Duodenal mucosa (tissue), 2 donors: ENCODE results near the gene CPA2.

Experiments used
- H3K27ac ChIP-seq: one replicate; pipeline ENCODE4 v1.7.0; 2013; ENCODE audit warnings: low read depth, low read length
- H3K27me3 ChIP-seq, 2 donors: one replicate each; pipeline ENCODE4 v1.7.0; 2013; ENCODE audit warnings: low read length in 2 of 2, control low read depth in 1 of 2; ENCODE audit not compliant: insufficient read depth in 2 of 2, control insufficient read depth in 1 of 2
- H3K36me3 ChIP-seq, 2 donors: one replicate each; pipeline ENCODE4 v1.7.0; 2013; ENCODE audit warnings: low read length in 2 of 2, control low read depth in 1 of 2; ENCODE audit not compliant: insufficient read depth in 2 of 2, control insufficient read depth in 1 of 2
- H3K4me1 ChIP-seq, 2 donors: one replicate each; pipeline ENCODE4 v1.7.0; 2013; ENCODE audit warnings: low read length in 2 of 2, control low read depth in 1 of 2; ENCODE audit not compliant: insufficient read depth in 2 of 2, control insufficient read depth in 1 of 2
- H3K4me3 ChIP-seq, 2 donors: one replicate each; pipeline ENCODE4 v1.7.0; 2013; ENCODE audit warnings: low read length in 2 of 2, low read depth in 1 of 2
- H3K9ac ChIP-seq, 2 donors: one replicate each; pipeline ENCODE4 v1.7.0; 2013; ENCODE audit warnings: low read length in 2 of 2, low read depth in 1 of 2
- H3K9me3 ChIP-seq, 2 donors: one replicate each; pipeline ENCODE4 v1.7.0; 2013; ENCODE audit warnings: low read length in 2 of 2, control low read depth in 1 of 2; ENCODE audit not compliant: control insufficient read depth in 1 of 2

CPA2 gene

DNA sequence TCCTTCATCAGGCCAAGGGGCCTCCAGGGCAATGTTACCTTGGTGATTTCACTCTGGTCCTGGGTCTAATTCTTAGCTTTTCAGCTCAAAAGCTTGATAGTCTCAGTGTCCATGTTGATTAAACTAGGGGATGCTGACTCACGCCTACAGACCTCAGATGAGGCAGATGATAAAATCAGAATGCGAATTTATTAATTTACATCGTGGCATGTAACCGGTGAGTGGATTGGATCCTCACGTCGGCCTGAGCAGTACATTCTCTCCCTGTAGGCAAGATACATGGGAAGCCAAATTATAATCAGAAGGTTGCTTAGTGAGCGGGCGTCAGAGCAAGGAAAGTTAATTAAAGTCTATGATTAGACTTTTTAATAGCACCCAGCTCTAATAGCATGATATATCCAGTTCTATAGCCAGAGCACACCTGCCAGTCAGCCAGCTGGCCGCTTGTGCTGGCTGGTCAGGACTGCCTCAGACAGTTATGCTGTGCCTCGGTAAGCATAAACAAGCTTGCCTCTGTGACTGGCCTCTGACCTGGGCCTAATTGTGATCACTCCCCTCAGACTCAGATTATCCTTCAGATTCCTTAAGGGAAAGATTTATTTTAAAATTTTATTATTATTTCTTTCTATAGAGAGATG, 57.8 kb downstream of the CPA2 start:
- H3K27ac ChIP-seq, result no peak overlapping the region
- H3K4me3 ChIP-seq, result no peak overlapping the region
- no peaks in the 10 kb centered on the region for H3K36me3 ChIP-seq
- H3K9me3 ChIP-seq, result no peaks in the 10 kb centered on the region
- H3K27me3 ChIP-seq, result no peaks in the 10 kb centered on the region
- no peak overlapping the region for H3K9ac ChIP-seq
- H3K4me1 ChIP-seq, result no peaks in the 10 kb centered on the region

DNA sequence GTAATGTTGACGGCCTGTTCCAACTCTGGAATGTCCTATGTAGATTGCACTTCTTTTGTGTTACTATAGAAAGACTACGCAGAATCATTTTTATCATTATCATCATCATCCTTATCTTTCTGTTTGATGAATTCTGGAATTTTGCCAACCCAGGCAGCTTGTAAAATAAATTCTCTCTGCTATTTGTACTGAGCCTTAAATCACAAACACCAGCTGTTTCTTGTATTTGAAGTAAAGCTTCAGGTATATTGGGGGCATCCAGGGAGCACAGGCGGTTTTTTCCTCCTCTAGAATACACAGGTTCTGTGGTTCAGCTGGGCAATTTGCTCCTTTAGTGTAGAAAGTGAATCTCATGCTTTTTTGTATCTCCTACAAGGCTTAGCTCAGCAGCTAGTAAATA, 63.0 kb downstream of the CPA2 start:
- Histone ChIP-seq H3K4me1 (no peaks in the 10 kb centered on the region), H3K4me3 (no peak overlapping the region), H3K27ac (no peak overlapping the region), H3K27me3 (no peaks in the 10 kb centered on the region), H3K9ac (no peak overlapping the region), H3K9me3 (no peaks in the 10 kb centered on the region), H3K36me3 (no peaks in the 10 kb centered on the region)

GRCh38 chr7:130332259-130333053, 65.8 kb downstream of the CPA2 start:
- H3K27ac ChIP-seq, result no peak overlapping the region
- H3K9me3 ChIP-seq, result no peaks in the 10 kb centered on the region

GRCh38 chr7:130333832-130334231, 67.2 kb downstream of the CPA2 start:
- no peaks in the 10 kb centered on the region for H3K4me1 ChIP-seq
- no peaks in the 10 kb centered on the region for H3K36me3 ChIP-seq
- no peaks in the 10 kb centered on the region for H3K27me3 ChIP-seq
- H3K4me3 ChIP-seq, result no peak overlapping the region
- H3K9me3 ChIP-seq, result no peaks in the 10 kb centered on the region
- no peak overlapping the region for H3K9ac ChIP-seq
- no peak overlapping the region for H3K27ac ChIP-seq

More at GRCh38 chr7:130332259-130333053, 65.8 kb downstream of the CPA2 start:
- no peak overlapping the region for H3K9ac ChIP-seq
- H3K4me3 ChIP-seq, result no peak overlapping the region
- H3K27me3 ChIP-seq, result no peaks in the 10 kb centered on the region
- no peaks in the 10 kb centered on the region for H3K4me1 ChIP-seq
- no peaks in the 10 kb centered on the region for H3K36me3 ChIP-seq

GRCh38 chr7:130334274-130334673, 67.6 kb downstream of the CPA2 start:
- Histone ChIP-seq H3K36me3 (no peaks in the 10 kb centered on the region), H3K27ac (no peak overlapping the region), H3K4me1 (no peaks in the 10 kb centered on the region), H3K9me3 (no peaks in the 10 kb centered on the region), H3K27me3 (no peaks in the 10 kb centered on the region), H3K9ac (no peak overlapping the region), H3K4me3 (no peak overlapping the region)

DNA sequence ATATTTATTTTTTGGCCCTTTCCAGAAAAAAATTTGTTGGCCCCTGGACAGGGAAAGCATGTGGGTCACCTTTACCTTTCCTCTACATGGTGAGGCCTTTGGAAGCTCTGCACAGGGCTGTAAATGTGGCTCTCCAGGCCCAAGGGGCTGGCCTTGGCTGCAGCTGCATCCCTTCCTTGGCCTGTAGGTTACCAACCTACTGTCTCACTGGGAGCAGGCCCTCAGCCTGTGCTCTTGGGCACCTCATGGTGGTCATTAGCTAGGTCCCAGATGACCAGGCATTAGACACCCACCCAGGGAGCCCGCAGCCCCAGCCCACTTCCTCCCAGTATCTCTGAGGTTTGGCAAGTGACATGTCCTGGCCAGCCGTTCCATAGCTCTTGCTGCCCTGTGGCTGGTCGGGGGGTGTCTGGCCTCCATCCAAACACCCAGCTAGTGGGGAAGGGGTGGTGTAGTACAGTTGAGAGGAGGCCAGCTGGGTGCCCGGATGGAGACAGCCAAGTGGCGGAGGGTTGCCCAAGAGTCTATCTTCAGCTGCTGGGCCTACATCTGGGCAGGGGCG, 70.8 kb downstream of the CPA2 start:
- no peak overlapping the region for H3K27ac ChIP-seq
- H3K4me1 ChIP-seq, result no peaks in the 10 kb centered on the region
- no peaks in the 10 kb centered on the region for H3K9me3 ChIP-seq
- H3K9ac ChIP-seq, result no peak overlapping the region
- H3K36me3 ChIP-seq, result no peaks in the 10 kb centered on the region
- H3K27me3 ChIP-seq, result no peaks in the 10 kb centered on the region
- no peak overlapping the region for H3K4me3 ChIP-seq

DNA sequence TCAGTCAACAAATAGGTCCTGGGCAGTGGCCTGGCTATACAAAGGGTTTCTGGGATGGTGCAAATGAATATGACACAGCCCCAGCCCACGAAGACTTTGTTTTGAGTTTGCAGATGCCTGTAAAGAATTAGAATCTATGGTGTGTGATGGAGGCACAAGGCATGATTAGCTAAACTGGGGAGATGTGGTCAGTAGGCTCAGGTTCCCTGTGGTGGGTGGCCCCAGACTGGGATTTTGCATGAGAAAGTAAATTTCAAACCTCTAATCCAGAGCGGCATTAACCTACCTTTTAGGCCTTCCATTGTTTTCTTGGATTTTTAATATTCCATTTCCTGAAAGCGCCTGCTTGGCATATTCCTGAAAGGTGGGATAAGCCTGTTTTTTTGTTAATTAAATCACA, 71.6 kb downstream of the CPA2 start:
- no peak overlapping the region for H3K27ac ChIP-seq
- no peaks in the 10 kb centered on the region for H3K4me1 ChIP-seq
- no peaks in the 10 kb centered on the region for H3K9me3 ChIP-seq
- H3K27me3 ChIP-seq, result no peaks in the 10 kb centered on the region
- no peaks in the 10 kb centered on the region for H3K36me3 ChIP-seq
- H3K9ac ChIP-seq, result no peak overlapping the region
- H3K4me3 ChIP-seq, result no peak overlapping the region
